Epithelial cell of esophagus (primary cell): Measurements from ENCODE around the gene RNF151.

ENCODE experiments used
- DNase-seq: peaks from one replicate; pipeline ENCODE4 v3.0.0; 2010; ENCODE audit warnings: low read depth
- H3K4me3 ChIP-seq: 2 replicates; pipeline ENCODE4 v1.5.1; 2011; ENCODE audit warnings: mild to moderate bottlenecking, low read length, control low read depth
- CTCF ChIP-seq: IDR thresholded peaks from 2 replicates; pipeline ENCODE4 v1.5.1; 2011; ENCODE audit warnings: low read depth, mild to moderate bottlenecking, low read length, control low read depth, inconsistent platforms; ENCODE audit not compliant: insufficient read depth; ENCODE audit errors: missing control alignments

The RNF151 gene

GRCh38 chr16:1971796-1972489, 5.3 kb downstream of the RNF151 start, which contains the start of gene TBL3:
Gene TBL3 (plus strand): TSS chr16:1972053. CDS start chr16:1972165, 112 bp downstream.
- TF ChIP-seq CTCF: no peak
- H3K4me3 ChIP-seq: peak within 1 kb of the TSS; percentile 73
- DNase-seq: peak; percentile 95

- peak; percentile 59 for DNase-seq
- H3K4me3 ChIP-seq: peak overlapping the region; percentile 73
- TF ChIP-seq CTCF: no peak
These were observed 5.8 kb downstream of the RNF151 start for GRCh38 chr16:1972490-1972877.

- no peak for TF ChIP-seq CTCF
- no peak overlapping the region for H3K4me3 ChIP-seq
- DNase-seq: no peak
These were observed 7.0 kb downstream of the RNF151 start for GRCh38 chr16:1973461-1974156.

- no peak overlapping the region for H3K4me3 ChIP-seq
- DNase-seq: no peak
- TF ChIP-seq CTCF: no peak
These were observed 7.8 kb downstream of the RNF151 start for GRCh38 chr16:1974157-1975070.

GRCh38 chr16:1975432-1976215, 9.0 kb downstream of the RNF151 start:
- DNase-seq: no peak
- no peak for TF ChIP-seq CTCF
- no peak overlapping the region for H3K4me3 ChIP-seq

GRCh38 chr16:1976216-1976520, 9.5 kb downstream of the RNF151 start:
- no peak for TF ChIP-seq CTCF
- no peak for DNase-seq
- no peak overlapping the region for H3K4me3 ChIP-seq
